Fibroblast of lung (primary cell): ENCODE measurements around the gene ING5. TPM values are rescaled to one million over a fixed set of nuclear protein-coding genes. Genes with fewer than 3 reads are reported as not detected.

Source experiments
- DNase-seq, 2 donors: peaks; one replicate each; pipeline versions ENCODE4 v3.0.0 to v3.0.0-alpha.2; 2010; ENCODE audit warnings: low read depth in 2 of 2
- H2AFZ ChIP-seq: 2 replicates; pipeline ENCODE4 v1.5.1; 2012; ENCODE audit warnings: low read length, control low read depth, inconsistent platforms
- H3K27ac ChIP-seq: 2 replicates; pipeline ENCODE4 v1.5.1; 2011; ENCODE audit warnings: low read length, control low read depth; ENCODE audit not compliant: insufficient read depth
- H3K27me3 ChIP-seq: 2 replicates; pipeline ENCODE4 v1.5.1; 2011; ENCODE audit warnings: mild to moderate bottlenecking, low read length; ENCODE audit not compliant: control insufficient read depth, insufficient read depth
- H3K36me3 ChIP-seq: 2 replicates; pipeline ENCODE4 v1.5.1; 2011; ENCODE audit warnings: low read length; ENCODE audit not compliant: control insufficient read depth, insufficient read depth
- H3K4me1 ChIP-seq: 2 replicates; pipeline ENCODE4 v1.5.1; 2011; ENCODE audit warnings: low read length; ENCODE audit not compliant: control insufficient read depth, insufficient read depth; ENCODE audit errors: extremely low read depth
- H3K4me2 ChIP-seq: 2 replicates; pipeline ENCODE4 v1.5.1; 2011; ENCODE audit warnings: low read length, control low read depth; ENCODE audit not compliant: insufficient read depth; ENCODE audit errors: extremely low read depth
- H3K4me3 ChIP-seq, 4 experiments: fragments of 200-600 bp in 1 of 4; sonication (generic) in 1 of 4; replicated peaks in 1 of 4; 2 replicates each; pipeline ENCODE4 v1.5.1; 2011 to 2016; ENCODE audit warnings: low read length in 4 of 4, low read depth in 3 of 4, mild to moderate bottlenecking in 3 of 4, control low read depth in 2 of 4, inconsistent platforms in 1 of 4, mixed read lengths in 1 of 4; ENCODE audit not compliant: insufficient read depth in 1 of 4; ENCODE audit errors: control extremely low read depth in 1 of 4
- H3K79me2 ChIP-seq: 2 replicates; pipeline ENCODE4 v1.5.1; 2012; ENCODE audit warnings: mild to moderate bottlenecking, low read length, inconsistent platforms; ENCODE audit not compliant: control insufficient read depth, insufficient read depth
- H3K9ac ChIP-seq: 2 replicates; pipeline ENCODE4 v1.5.1; 2011; ENCODE audit warnings: mild to moderate bottlenecking, low read length, control low read depth; ENCODE audit not compliant: insufficient read depth
- H3K9me3 ChIP-seq: 2 replicates; pipeline ENCODE4 v1.5.1; 2012; ENCODE audit warnings: low read depth, low read length; ENCODE audit not compliant: control insufficient read depth, insufficient read depth
- H4K20me1 ChIP-seq: 2 replicates; pipeline ENCODE4 v1.5.1; 2011; ENCODE audit warnings: low read length; ENCODE audit not compliant: control insufficient read depth, insufficient read depth; ENCODE audit errors: extremely low read depth
- CTCF ChIP-seq, 2 donors: IDR thresholded peaks in 1 of 2; conservative IDR thresholded peaks in 1 of 2; 1 replicate in 1 of 2; 2 replicates in 1 of 2; pipeline ENCODE4 v1.5.1; 2011 to 2012; ENCODE audit warnings: low read length in 2 of 2, control low read depth in 1 of 2, inconsistent platforms in 1 of 2, low read depth in 1 of 2, mild to moderate bottlenecking in 1 of 2
- EZH2 ChIP-seq: IDR thresholded peaks from 2 replicates; pipeline ENCODE4 v1.5.1; 2012; ENCODE audit warnings: low read length, control low read depth, mild to moderate bottlenecking; ENCODE audit errors: missing control alignments
- polyA plus RNA-seq, 2 donors: library from polyadenylated mRNA; depleted of rRNA in 1 of 2; stranded (reverse) in 1 of 2; unstranded in 1 of 2; fragments of >200 nt; gene quantifications; 2 replicates each; pipeline ENCODE4 v1.2.1, GENCODE V29; 2011 to 2012; ENCODE audit warnings: missing spikeins in 1 of 2
- total RNA-seq: library from RNA; depleted of rRNA; stranded (reverse); fragments of >200 nt; gene quantifications from 2 replicates; pipeline ENCODE4 v1.2.1, GENCODE V29; 2014

The ING5 gene
- total and polyA plus RNA-seq, 2 donors (not counting 1 experiment from before 2014, with no cell fraction given), result 17.4 to 27.4 TPM

- Histone ChIP-seq H3K36me3 (no peaks in the 10 kb centered on the region), H2AFZ (peak overlapping the region; percentile 82), H3K4me3 (peak overlapping the region; percentile 29 to 60 (median 44)), H3K27me3 (no peaks in the 10 kb centered on the region), H3K9ac (peak overlapping the region; percentile 16), H3K4me2 (peak overlapping the region; percentile 59), H3K27ac (no peak overlapping the region), H3K9me3 (no peaks in the 10 kb centered on the region), H4K20me1 (no peaks in the 10 kb centered on the region), H3K79me2 (no peaks in the 10 kb centered on the region), H3K4me1 (no peaks in the 10 kb centered on the region)
- DNase-seq, result no peak
- peak in 1 of 2 donors; percentile 10 for TF ChIP-seq CTCF (conservative IDR thresholded peaks at IDR 0.05 in 1 of 2, IDR thresholded peaks at IDR 0.05 in 1 of 2; ENCODE audit: low read depth in 1 of 2, low read length in 2 of 2)
- no peak for TF ChIP-seq EZH2
These were observed 32.3 kb downstream of the ING5 start for GRCh38 chr2:241734208-241734466.

- peak within 1 kb of the TSS; percentile 61 for H3K9ac ChIP-seq
- TF ChIP-seq EZH2 (no peak), CTCF (conservative IDR thresholded peaks at IDR 0.05 in 1 of 2, IDR thresholded peaks at IDR 0.05 in 1 of 2; ENCODE audit: low read depth in 1 of 2, low read length in 2 of 2) (no peak)
- H3K27me3 ChIP-seq, result no peaks in the 10 kb centered on the region
- H3K79me2 ChIP-seq, result no peaks in the 10 kb centered on the region
- no peaks in the 10 kb centered on the region for H3K36me3 ChIP-seq
- H3K4me2 ChIP-seq, result peak within 1 kb of the TSS; percentile 89
- peak within 1 kb of the TSS; percentile 48 for H3K27ac ChIP-seq
- H3K4me1 ChIP-seq, result no peaks in the 10 kb centered on the region
- H4K20me1 ChIP-seq, result no peaks in the 10 kb centered on the region
- DNase-seq, result peak; percentile 66 to 79
- peak within 1 kb of the TSS; percentile 61 to 82 (median 62) for H3K4me3 ChIP-seq
- no peaks in the 10 kb centered on the region for H3K9me3 ChIP-seq
- peak within 1 kb of the TSS; percentile 82 for H2AFZ ChIP-seq
These were observed 32.8 kb downstream of the ING5 start, which contains the start of gene D2HGDH for GRCh38 chr2:241734467-241735208. D2HGDH (plus strand) TSS chr2:241734630; CDS start chr2:241735225, 595 bp downstream.

GRCh38 chr2:241736111-241736510 lies 34.3 kb downstream of the ING5 start:
- H3K4me3 ChIP-seq, result no peak overlapping the region

More at GRCh38 chr2:241736111-241736510, 34.3 kb downstream of the ING5 start:
- Histone ChIP-seq H3K36me3 (no peaks in the 10 kb centered on the region), H3K79me2 (no peaks in the 10 kb centered on the region), H3K4me1 (no peaks in the 10 kb centered on the region), H2AFZ (no peak overlapping the region), H4K20me1 (no peaks in the 10 kb centered on the region), H3K4me2 (no peak overlapping the region), H3K27me3 (no peaks in the 10 kb centered on the region), H3K9ac (no peak overlapping the region), H3K9me3 (no peaks in the 10 kb centered on the region), H3K27ac (no peak overlapping the region)
- no peak for DNase-seq
- TF ChIP-seq EZH2 (no peak), CTCF (conservative IDR thresholded peaks at IDR 0.05 in 1 of 2, IDR thresholded peaks at IDR 0.05 in 1 of 2; ENCODE audit: low read depth in 1 of 2, low read length in 2 of 2) (no peak)
